ENCODE measurements around the gene JAK3.

The JAK3 gene

DNA sequence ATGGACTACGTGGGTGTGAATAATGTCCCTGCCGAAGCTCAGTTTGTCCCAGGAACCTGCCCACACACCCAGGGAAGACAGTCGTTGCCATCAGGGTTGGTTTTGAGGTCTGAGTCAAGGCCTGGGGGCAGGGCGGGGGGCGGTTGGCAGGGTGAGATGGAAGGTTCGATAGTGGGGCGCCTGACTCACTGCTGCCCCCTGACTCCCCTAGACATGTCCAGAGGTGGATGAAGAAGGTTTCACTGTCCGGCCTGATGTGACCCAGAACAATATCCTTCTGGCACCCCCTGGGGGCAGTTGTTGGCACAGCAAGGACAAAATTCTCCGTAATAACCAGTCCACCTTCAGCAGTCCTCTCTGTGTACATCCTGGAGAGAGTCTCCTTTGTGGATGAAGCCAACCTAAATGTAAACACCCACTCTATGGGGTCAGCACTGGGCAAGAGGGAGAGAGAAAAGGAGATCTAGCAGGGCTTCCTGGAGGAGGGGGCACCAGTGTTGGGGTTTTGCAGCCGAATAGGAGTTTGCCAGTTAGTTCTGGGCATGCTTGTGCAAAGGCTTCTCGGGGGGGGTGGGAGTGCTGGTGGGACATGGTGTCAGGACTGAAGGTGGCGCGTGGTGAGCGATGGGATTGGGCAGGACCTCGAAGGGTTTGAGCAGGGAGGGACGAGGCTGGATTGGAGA is 72.4 kb downstream of the JAK3 start:
- no peak for FAIRE-seq

Measured in islet of Langerhans (tissue), 1 donor.